HCT116 (cell line): Measurements from ENCODE around the gene CBLC. TPM values are rescaled to one million over a fixed set of nuclear protein-coding genes. Genes with fewer than 3 reads are reported as not detected.

Source experiments
- ATAC-seq: fragments of 200-7000 bp; cut with Tn5 transposase; 2 replicates; pipeline ENCODE4 v1.9.1; 2020; ENCODE audit warnings: mild to moderate bottlenecking, moderate library complexity
- BruUV-seq: library from RNA; stranded (reverse); fragments of 400-500 nt; replicated peaks from 2 replicates; lab custom pipeline; 2021; lab: Mats Ljungman, UMichigan
- CTCF ChIA-PET: fragments of 300-600 bp; sonication (Branson Sonifier 250); formaldehyde crosslinking; loops from one replicate; lab custom pipeline; 2021; ENCODE audit warnings: antibody characterized with exemption; lab: Charles Lee
- POLR2A ChIA-PET: fragments of 300-600, 350-600 bp; sonication (Branson Sonifier 250); formaldehyde crosslinking; loops from one replicate; lab custom pipeline; 2021; ENCODE audit warnings: antibody characterized with exemption; lab: Charles Lee
- RAD21 ChIA-PET, 2 experiments: fragments of 300-600 bp; sonication (Branson Sonifier 250); formaldehyde crosslinking; loops; one replicate each; lab custom pipeline; 2023; ENCODE audit warnings: low total read pairs in 2 of 2; ENCODE audit not compliant: uncharacterized antibody in 2 of 2, unreplicated experiment in 2 of 2, low non-redundant PET in 1 of 2; lab: Charles Lee
- DNase-seq: peaks from one replicate; pipeline ENCODE4 v3.0.0-alpha.2; 2010; ENCODE audit warnings: low read depth, low spot score
- H2AFZ ChIP-seq: fragments of 200-600 bp; shearing (Covaris generic), sonication (generic); 2 replicates; pipeline ENCODE4 v1.6.1; 2017; ENCODE audit warnings: low read depth, mixed run types, mixed read lengths, antibody characterized with exemption, low read length; ENCODE audit not compliant: poor library complexity, severe bottlenecking
- H3K27ac ChIP-seq: 2 replicates; pipeline ENCODE4 v1.5.1; 2012; ENCODE audit warnings: low read depth, low read length
- H3K27me3 ChIP-seq: fragments of 200-600 bp; sonication (generic); 2 replicates; pipeline ENCODE4 v1.6.1; 2016; ENCODE audit warnings: mixed run types, low read length, mixed read lengths; ENCODE audit not compliant: insufficient read depth
- H3K36me3 ChIP-seq, 2 experiments: fragments of 200-500 bp in 1 of 2; fragments of 200-600 bp in 1 of 2; sonication (Bioruptor generic) in 1 of 2; sonication (generic) in 1 of 2; 2 replicates each; pipeline versions ENCODE4 v1.5.1 to v1.6.1; 2014 to 2016; ENCODE audit warnings: low read length in 2 of 2, inconsistent platforms in 1 of 2, mixed read lengths in 1 of 2, mixed run types in 1 of 2; ENCODE audit not compliant: insufficient read depth in 2 of 2, control insufficient read depth in 1 of 2
- H3K4me1 ChIP-seq, 2 experiments: fragments of 200-600 bp in 1 of 2; sonication (generic) in 1 of 2; 2 replicates each; pipeline versions ENCODE4 v1.5.1 to v1.6.1; 2012 to 2017; ENCODE audit warnings: low read length in 2 of 2, inconsistent platforms in 1 of 2, mild to moderate bottlenecking in 1 of 2, mixed read lengths in 1 of 2, mixed run types in 1 of 2, moderate library complexity in 1 of 2; ENCODE audit not compliant: insufficient read depth in 2 of 2, control insufficient read depth in 1 of 2
- H3K4me2 ChIP-seq: fragments of 200-600 bp; sonication (generic); 2 replicates; pipeline ENCODE4 v1.6.1; 2017; ENCODE audit warnings: mixed run types, low read length, mixed read lengths
- H3K4me3 ChIP-seq, 2 experiments: fragments of 200-600 bp in 1 of 2; sonication (generic) in 1 of 2; replicated peaks in 1 of 2; 2 replicates each; pipeline ENCODE4 v1.5.1; 2011 to 2016; ENCODE audit warnings: low read length in 2 of 2, control low read depth in 1 of 2, low read depth in 1 of 2, mild to moderate bottlenecking in 1 of 2, mixed read lengths in 1 of 2, mixed run types in 1 of 2
- H3K79me2 ChIP-seq: fragments of 200-600 bp; sonication (generic); 2 replicates; pipeline ENCODE4 v1.6.1; 2017; ENCODE audit warnings: mild to moderate bottlenecking, mixed run types, low read length, moderate library complexity, mixed read lengths; ENCODE audit not compliant: insufficient read depth
- H3K9ac ChIP-seq: fragments of 200-600 bp; sonication (generic); 2 replicates; pipeline ENCODE4 v1.6.1; 2016; ENCODE audit warnings: low read length, mixed read lengths
- H3K9me2 ChIP-seq: fragments of 200-600 bp; sonication (generic), shearing (Covaris generic); 2 replicates; pipeline ENCODE4 v1.6.1; 2017; ENCODE audit warnings: mixed run types, mild to moderate bottlenecking, moderate library complexity; ENCODE audit not compliant: insufficient read depth
- H3K9me3 ChIP-seq, 2 experiments: fragments of 200-500 bp in 1 of 2; fragments of 200-600 bp in 1 of 2; sonication (Bioruptor generic) in 1 of 2; sonication (generic) in 1 of 2; 2 replicates each; pipeline ENCODE4 v1.6.1; 2014 to 2017; ENCODE audit warnings: low read length in 2 of 2, mixed read lengths in 2 of 2, inconsistent platforms in 1 of 2, low read depth in 1 of 2, mild to moderate bottlenecking in 1 of 2, mixed run types in 1 of 2, moderate library complexity in 1 of 2; ENCODE audit not compliant: control insufficient read depth in 1 of 2, insufficient read depth in 1 of 2
- H4K20me1 ChIP-seq: fragments of 200-600 bp; sonication (generic), shearing (Covaris generic); 2 replicates; pipeline ENCODE4 v1.6.1; 2017; ENCODE audit warnings: mixed run types, mild to moderate bottlenecking, moderate library complexity; ENCODE audit not compliant: insufficient read depth
- ATF3 ChIP-seq: IDR thresholded peaks from 2 replicates; pipeline ENCODE4 v1.6.1; 2012
- CBX3 ChIP-seq: IDR thresholded peaks from 2 replicates; pipeline ENCODE4 v1.6.1; 2012; ENCODE audit warnings: low read depth
- CEBPB ChIP-seq: IDR thresholded peaks from 2 replicates; pipeline ENCODE4 v1.6.1; 2012; ENCODE audit warnings: low read depth
- CTCF ChIP-seq, 3 experiments: fragments of 200-600 bp in 1 of 3; sonication (generic) in 1 of 3; IDR thresholded peaks in 2 of 3; conservative IDR thresholded peaks in 1 of 3; 2 replicates each; pipeline ENCODE4 v1.5.1; 2012 to 2017; ENCODE audit warnings: low read depth in 2 of 3, low read length in 2 of 3, antibody characterized with exemption in 1 of 3, borderline replicate concordance in 1 of 3, control low read depth in 1 of 3, mild to moderate bottlenecking in 1 of 3, mixed read lengths in 1 of 3, mixed run types in 1 of 3, moderate library complexity in 1 of 3; ENCODE audit not compliant: insufficient read depth in 1 of 3
- EGR1 ChIP-seq: IDR thresholded peaks from 2 replicates; pipeline ENCODE4 v1.6.1; 2012; ENCODE audit warnings: low read depth
- EZH2 ChIP-seq: fragments of 200-600 bp; sonication (generic); IDR thresholded peaks from 2 replicates; pipeline ENCODE4 v1.6.1; 2017; ENCODE audit warnings: antibody characterized with exemption, mixed run types
- FOSL1 ChIP-seq: IDR thresholded peaks from 2 replicates; pipeline ENCODE4 v1.6.1; 2012; ENCODE audit warnings: low read depth
- POLR2A ChIP-seq: IDR thresholded peaks from 2 replicates; pipeline ENCODE4 v1.7.0; 2011; ENCODE audit warnings: borderline replicate concordance; ENCODE audit not compliant: insufficient read depth, insufficient read length; ENCODE audit errors: extremely low read depth
- POLR2AphosphoS5 ChIP-seq: IDR thresholded peaks from 2 replicates; pipeline ENCODE4 v1.6.1; 2011; ENCODE audit warnings: mild to moderate bottlenecking, low read depth, low read length, moderate library complexity
- SIN3A ChIP-seq: IDR thresholded peaks from 2 replicates; pipeline ENCODE4 v1.6.1; 2012; ENCODE audit warnings: low read depth
- SRF ChIP-seq: IDR thresholded peaks from 2 replicates; pipeline ENCODE4 v1.6.1; 2012; ENCODE audit warnings: low read depth
- TCF7L2 ChIP-seq: IDR thresholded peaks from 2 replicates; pipeline ENCODE4 v1.7.0; 2011; ENCODE audit warnings: borderline replicate concordance, inconsistent platforms; ENCODE audit not compliant: insufficient read depth, insufficient read length; ENCODE audit errors: extremely low read depth
- YY1 ChIP-seq: IDR thresholded peaks from 2 replicates; pipeline ENCODE4 v1.6.1; 2011; ENCODE audit warnings: low read length, low read depth, moderate library complexity, mild to moderate bottlenecking; ENCODE audit not compliant: insufficient replicate concordance; ENCODE audit errors: extremely low read depth
- ZBTB33 ChIP-seq: IDR thresholded peaks from 2 replicates; pipeline ENCODE4 v1.6.1; 2011; ENCODE audit warnings: mild to moderate bottlenecking, low read length, moderate library complexity; ENCODE audit not compliant: insufficient replicate concordance; ENCODE audit errors: extremely low read depth
- ZNF274 ChIP-seq: fragments of 200-500 bp; sonication (Bioruptor generic); IDR thresholded peaks from 2 replicates; pipeline ENCODE4 v1.6.1; 2014; ENCODE audit warnings: mild to moderate bottlenecking, low read depth, low read length, inconsistent platforms
- intact Hi-C: fragments of 100-400 bp; cut with micrococcal nuclease; formaldehyde crosslinking; loops from 2 replicates; pipeline ENCODE4 v1.10.0; 2022
- total RNA-seq: library from RNA; stranded (reverse); gene quantifications from one replicate; pipeline ENCODE4 v1.2.1, GENCODE V29; 2021; ENCODE audit not compliant: unreplicated experiment

The CBLC gene
- total RNA-seq, 1 experiment from 2014 or later = 54.3 TPM

GRCh38 chr19:44820648-44821609 lies 43.2 kb downstream of the CBLC start:
- ChIA-PET CTCF (no interaction called here), POLR2A (no interaction called here)
- H2AFZ ChIP-seq = no peak overlapping the region
- no peaks in the 10 kb centered on the region for H3K4me1 ChIP-seq
- no peaks in the 10 kb centered on the region; a peak in 1 of 4 replicates for H3K36me3 ChIP-seq
- no peak overlapping the region for H3K9ac ChIP-seq
- H3K4me3 ChIP-seq = no peak overlapping the region
- no peak overlapping the region for H3K4me2 ChIP-seq
- no peaks in the 10 kb centered on the region for H3K79me2 ChIP-seq
- TF ChIP-seq TCF7L2 = no peak
- no peak for TF ChIP-seq ZNF274
- TF ChIP-seq, all 23 proteins: peak for 0
- intact Hi-C loops = no loop called here
- DNase-seq = no peak
- no peak overlapping the region for H3K27ac ChIP-seq
- no peaks in the 10 kb centered on the region for H3K27me3 ChIP-seq
- no TSS peak for BruUV-seq
- RAD21 ChIA-PET = no interaction called here
- no peaks in the 10 kb centered on the region for H3K9me2 ChIP-seq
- H4K20me1 ChIP-seq = no peaks in the 10 kb centered on the region
- no peak; the same call in 1 of the 2 replicates for ATAC-seq
- H3K9me3 ChIP-seq = no peaks in the 10 kb centered on the region

GRCh38 chr19:44822177-44822576 lies 44.5 kb downstream of the CBLC start:
- RAD21 ChIA-PET = no interaction called here
- POLR2A ChIA-PET = interaction anchor here (0.8 kb wide), 1 partner anchor 13 kb away, joined by 3 read pairs; the partner anchor contains the start of gene BCAM
- Histone ChIP-seq H3K4me1 (peaks cover 0 to 3% of the 10 kb centered on the region in 2 experiments; a peak in 1 of 4 replicates), H3K4me3 (no peak overlapping the region), H4K20me1 (no peaks in the 10 kb centered on the region), H3K36me3 (no peaks in the 10 kb centered on the region; a peak in 1 of 4 replicates), H3K4me2 (no peak overlapping the region), H3K27ac (no peak overlapping the region), H3K9ac (no peak overlapping the region), H3K9me2 (no peaks in the 10 kb centered on the region), H3K9me3 (no peaks in the 10 kb centered on the region), H3K79me2 (no peaks in the 10 kb centered on the region), H3K27me3 (no peaks in the 10 kb centered on the region), H2AFZ (no peak overlapping the region)
- CTCF ChIA-PET = no interaction called here
- DNase-seq (no peak), ATAC-seq (no peak)
- intact Hi-C loops = no loop called here
- no TSS peak for BruUV-seq
- TF ChIP-seq ATF3 (no peak), POLR2AphosphoS5 (no peak), CEBPB (no peak), EZH2 (no peak), FOSL1 (no peak), CBX3 (no peak), YY1 (no peak), POLR2A (no peak), SIN3A (no peak), ZBTB33 (no peak), EGR1 (no peak), SRF (no peak), CTCF (IDR thresholded peaks at IDR 0.05 in 2 of 3, conservative IDR thresholded peaks at IDR 0.05 in 1 of 3; ENCODE audit: borderline replicate concordance in 1 of 3, insufficient read depth in 1 of 3, low read depth in 2 of 3, low read length in 2 of 3) (no peak), TCF7L2 (no peak)
